ENCODE measurements around the gene ARHGAP26. TPM values are rescaled to one million over a fixed set of nuclear protein-coding genes. Genes with fewer than 3 reads are reported as not detected.

Gene ARHGAP26
- total RNA-seq, 1 donor: 1.7 TPM

DNA sequence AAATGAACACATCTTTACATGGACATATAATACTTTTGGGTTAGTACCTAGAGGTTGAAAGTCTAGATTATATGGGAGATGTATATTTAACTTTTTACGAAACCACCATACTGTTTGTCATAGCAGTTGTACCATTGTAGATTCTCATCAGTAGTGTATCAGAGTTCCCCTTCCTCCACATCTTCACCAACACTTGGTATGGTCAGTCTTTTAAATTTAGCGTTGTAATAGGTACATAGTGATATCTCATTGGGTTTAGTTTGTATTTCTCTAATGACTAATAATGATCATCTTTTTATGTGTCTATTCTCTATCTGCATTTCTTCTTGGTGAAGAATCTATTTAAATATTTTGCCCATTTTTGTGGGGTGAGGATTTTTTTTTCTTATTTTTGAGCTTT is 495.8 kb downstream of the ARHGAP26 start:
- DNase-seq (ENCODE audit: low read depth): no peak
- no peak overlapping the region for H3K4me3 ChIP-seq (ENCODE audit: low read depth, low read length)
- TF ChIP-seq, protein P1, sequence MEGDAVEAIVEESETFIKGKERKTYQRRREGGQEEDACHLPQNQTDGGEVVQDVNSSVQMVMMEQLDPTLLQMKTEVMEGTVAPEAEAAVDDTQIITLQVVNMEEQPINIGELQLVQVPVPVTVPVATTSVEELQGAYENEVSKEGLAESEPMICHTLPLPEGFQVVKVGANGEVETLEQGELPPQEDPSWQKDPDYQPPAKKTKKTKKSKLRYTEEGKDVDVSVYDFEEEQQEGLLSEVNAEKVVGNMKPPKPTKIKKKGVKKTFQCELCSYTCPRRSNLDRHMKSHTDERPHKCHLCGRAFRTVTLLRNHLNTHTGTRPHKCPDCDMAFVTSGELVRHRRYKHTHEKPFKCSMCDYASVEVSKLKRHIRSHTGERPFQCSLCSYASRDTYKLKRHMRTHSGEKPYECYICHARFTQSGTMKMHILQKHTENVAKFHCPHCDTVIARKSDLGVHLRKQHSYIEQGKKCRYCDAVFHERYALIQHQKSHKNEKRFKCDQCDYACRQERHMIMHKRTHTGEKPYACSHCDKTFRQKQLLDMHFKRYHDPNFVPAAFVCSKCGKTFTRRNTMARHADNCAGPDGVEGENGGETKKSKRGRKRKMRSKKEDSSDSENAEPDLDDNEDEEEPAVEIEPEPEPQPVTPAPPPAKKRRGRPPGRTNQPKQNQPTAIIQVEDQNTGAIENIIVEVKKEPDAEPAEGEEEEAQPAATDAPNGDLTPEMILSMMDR (IDR thresholded peaks at IDR 0.05; ENCODE audit: insufficient read depth, low read depth, low read length): no peak

DNA sequence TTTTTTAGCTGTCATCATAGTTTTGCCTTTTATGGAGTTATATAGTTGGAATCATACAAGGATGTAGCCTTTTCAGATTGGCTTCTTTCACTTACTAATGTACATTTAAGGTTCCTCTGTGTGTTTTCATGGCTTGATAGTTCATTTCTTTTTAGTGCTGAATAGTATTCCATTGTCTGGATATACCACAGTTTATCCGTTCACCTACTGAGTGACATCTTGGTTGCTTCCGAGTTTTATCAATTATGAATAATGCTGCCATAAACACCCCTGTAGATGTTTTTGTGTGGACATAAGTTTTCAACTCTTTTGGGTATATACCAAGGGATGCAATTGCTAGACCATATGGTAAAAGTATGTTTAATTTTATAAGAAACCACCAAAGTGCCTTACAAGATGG is 497.0 kb downstream of the ARHGAP26 start:
- H3K4me3 ChIP-seq (ENCODE audit: low read depth, low read length): no peak overlapping the region
- no peak for DNase-seq (ENCODE audit: low read depth)
- TF ChIP-seq, protein P1 (IDR thresholded peaks at IDR 0.05; ENCODE audit: insufficient read depth, low read depth, low read length): no peak

DNA sequence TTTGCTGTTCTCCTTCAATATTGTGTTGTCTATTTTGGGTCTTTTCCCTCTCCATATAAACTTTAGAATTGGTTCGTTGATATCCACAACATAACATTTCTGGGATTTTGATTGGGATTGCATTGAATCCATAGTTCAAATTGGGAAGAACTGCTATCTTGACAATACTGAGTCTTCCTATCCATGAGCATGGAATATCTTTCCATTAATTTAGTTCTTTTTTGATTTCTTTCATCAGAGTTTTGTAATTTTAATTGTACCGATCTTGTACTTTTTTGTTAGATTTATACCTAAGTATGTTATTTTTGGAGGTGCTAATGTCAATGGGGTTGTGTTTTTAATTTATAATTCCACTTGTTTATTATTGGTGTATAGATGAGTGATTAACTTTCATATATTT is 498.2 kb downstream of the ARHGAP26 start:
- no peak overlapping the region for H3K4me3 ChIP-seq (ENCODE audit: low read depth, low read length)
- TF ChIP-seq, protein P1 (IDR thresholded peaks at IDR 0.05; ENCODE audit: insufficient read depth, low read depth, low read length): no peak
- no peak for DNase-seq (ENCODE audit: low read depth)

DNA sequence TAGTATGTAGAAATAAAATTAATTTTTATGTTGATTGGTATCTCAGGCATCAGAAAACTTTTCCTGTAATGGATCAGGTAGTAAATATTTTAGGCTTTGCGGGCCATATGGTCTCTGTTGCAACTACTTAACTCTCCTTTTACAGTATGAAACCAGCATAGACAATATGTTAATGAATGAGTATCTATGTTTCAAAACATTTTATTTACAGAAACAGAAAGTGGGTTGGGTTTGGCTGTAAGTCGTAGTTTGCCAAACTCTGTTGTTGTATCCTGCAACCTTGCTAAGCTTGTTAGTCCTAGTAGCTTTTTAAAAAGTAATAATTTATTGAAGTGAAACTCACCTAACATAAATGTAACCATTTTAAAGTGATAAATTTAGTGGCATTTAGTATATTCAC is 501.3 kb downstream of the ARHGAP26 start:
- no peak for DNase-seq (ENCODE audit: low read depth)
- TF ChIP-seq, protein P1 (IDR thresholded peaks at IDR 0.05; ENCODE audit: insufficient read depth, low read depth, low read length): no peak
- H3K4me3 ChIP-seq (ENCODE audit: low read depth, low read length): no peak overlapping the region

DNA sequence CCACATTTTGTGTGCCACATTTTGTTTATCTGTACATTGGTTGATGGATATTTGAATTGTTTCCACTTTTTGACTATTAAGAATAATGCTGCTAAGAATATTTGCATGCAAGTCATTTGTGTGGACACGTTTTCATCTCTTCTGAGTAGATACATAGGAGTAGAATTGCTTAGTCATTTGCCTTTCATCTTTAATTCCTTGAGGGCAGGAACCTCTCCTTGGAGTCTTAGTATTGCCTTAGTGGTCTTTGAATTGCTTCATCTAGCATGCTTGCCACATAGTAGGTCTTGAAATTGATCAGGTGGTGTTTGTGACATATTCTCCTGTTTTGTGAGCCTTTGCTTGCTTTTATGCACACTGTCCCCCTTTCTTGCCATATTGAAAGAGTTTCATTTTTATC is 504.8 kb downstream of the ARHGAP26 start:
- no peak overlapping the region for H3K4me3 ChIP-seq (ENCODE audit: low read depth, low read length)
- TF ChIP-seq, protein P1 (IDR thresholded peaks at IDR 0.05; ENCODE audit: insufficient read depth, low read depth, low read length): no peak
- DNase-seq (ENCODE audit: low read depth): no peak

DNA sequence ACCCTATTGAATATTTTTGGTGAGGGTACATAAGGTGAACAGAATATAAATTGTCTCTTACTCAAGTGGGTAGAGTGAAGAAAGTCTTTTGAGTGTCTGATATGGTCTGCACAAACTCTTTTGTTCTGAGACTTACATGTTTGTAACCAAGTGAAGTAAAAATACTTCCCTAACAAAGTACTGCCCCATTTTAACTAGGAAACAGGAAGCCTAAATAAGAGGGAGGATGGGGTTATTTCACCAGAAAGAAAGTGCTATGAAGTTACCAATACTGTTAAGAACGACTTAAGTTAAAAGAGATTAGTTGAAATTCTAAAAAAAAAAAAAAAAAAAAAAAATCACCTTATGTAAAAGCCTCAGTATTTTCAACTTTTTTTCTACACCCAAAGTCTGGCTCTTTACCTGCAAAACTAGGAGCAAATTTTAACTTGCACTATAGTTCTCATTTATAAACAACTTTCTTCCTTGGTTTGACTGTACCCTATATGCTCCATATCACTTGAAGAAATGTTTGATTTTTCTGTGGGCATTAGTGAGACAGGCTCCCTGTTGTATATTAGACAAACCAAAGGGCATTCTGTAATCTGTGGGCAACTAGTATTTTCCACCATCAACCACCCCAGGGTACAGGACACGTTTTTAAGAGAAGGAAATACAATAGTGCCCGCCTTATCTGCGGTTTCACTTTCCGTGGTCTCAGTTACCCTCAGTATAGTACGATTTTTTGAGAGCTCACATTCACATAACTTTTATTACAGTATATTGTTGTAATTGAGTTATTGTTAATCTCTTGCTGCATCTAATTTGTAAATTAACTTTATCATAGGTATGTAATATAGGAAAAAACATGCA is 505.6 kb downstream of the ARHGAP26 start:
- no peak for DNase-seq (ENCODE audit: low read depth)
- no peak overlapping the region for H3K4me3 ChIP-seq (ENCODE audit: low read depth, low read length)
- TF ChIP-seq, protein P1 (IDR thresholded peaks at IDR 0.05; ENCODE audit: insufficient read depth, low read depth, low read length): no peak
